ENCODE data around the gene GPR148. TPM values are rescaled to one million over a fixed set of nuclear protein-coding genes. Genes with fewer than 3 reads are reported as not detected.

GPR148 gene
- total RNA-seq, 1 experiment from 2014 or later, result not detected

- TF ChIP-seq ZNF274 (IDR thresholded peaks at IDR 0.05; ENCODE audit: low read depth, low read length) (no peak), EZH2phosphoT487 (IDR thresholded peaks at IDR 0.05; ENCODE audit: borderline replicate concordance) (no peak), ELF1 (IDR thresholded peaks at IDR 0.05; ENCODE audit: borderline replicate concordance, low read depth) (no peak), CBX3 (IDR thresholded peaks at IDR 0.05; ENCODE audit: low read depth) (no peak), SIN3A (IDR thresholded peaks at IDR 0.05; ENCODE audit: low read depth) (no peak)
Observed at GRCh38 chr2:130760754-130761751, 32.2 kb downstream of the GPR148 start (continued).

GRCh38 chr2:130762031-130762909 is 33.4 kb downstream of the GPR148 start:
- DNase-seq (ENCODE audit: low read depth, low spot score) (no peak), ATAC-seq (no peak)
- POLR2A ChIA-PET, result no interaction called here
- RAD21 ChIA-PET (ENCODE audit: low non-redundant PET in 1 of 2, low total read pairs in 2 of 2, uncharacterized antibody in 2 of 2, unreplicated experiment in 2 of 2), result no interaction called here
- Histone ChIP-seq H3K9me3 (ENCODE audit: control insufficient read depth in 1 of 2, insufficient read depth in 1 of 2, low read depth in 1 of 2, low read length in 2 of 2) (no peaks in the 10 kb centered on the region), H3K9me2 (ENCODE audit: insufficient read depth) (no peaks in the 10 kb centered on the region), H3K36me3 (ENCODE audit: control insufficient read depth in 1 of 2, insufficient read depth in 2 of 2, low read length in 2 of 2) (no peaks in the 10 kb centered on the region), H3K4me2 (ENCODE audit: low read length) (no peak overlapping the region), H2AFZ (ENCODE audit: low read depth, low read length, poor library complexity, severe bottlenecking) (no peak overlapping the region), H3K27me3 (ENCODE audit: insufficient read depth, low read length) (no peaks in the 10 kb centered on the region; the same call in 1 of the 2 replicates), H4K20me1 (ENCODE audit: insufficient read depth) (no peaks in the 10 kb centered on the region), H3K9ac (ENCODE audit: low read length) (no peak overlapping the region), H3K4me3 (replicated peaks in 1 of 2; ENCODE audit: low read depth in 1 of 2, low read length in 2 of 2) (no peak overlapping the region), H3K79me2 (ENCODE audit: insufficient read depth, low read length) (no peaks in the 10 kb centered on the region), H3K4me1 (ENCODE audit: control insufficient read depth in 1 of 2, insufficient read depth in 2 of 2, low read length in 2 of 2) (no peaks in the 10 kb centered on the region), H3K27ac (ENCODE audit: low read depth, low read length) (no peak overlapping the region)
- BruUV-seq (replicated peaks), result no TSS peak
- intact Hi-C loops (cut with micrococcal nuclease), result no loop called here
- TF ChIP-seq EZH2phosphoT487 (IDR thresholded peaks at IDR 0.05; ENCODE audit: borderline replicate concordance), result no peak
- no peak for TF ChIP-seq ZBTB33 (IDR thresholded peaks at IDR 0.05; ENCODE audit: extremely low read depth, insufficient replicate concordance, low read length)
- no peak for TF ChIP-seq CBX3 (IDR thresholded peaks at IDR 0.05; ENCODE audit: low read depth)
- TF ChIP-seq JUND (IDR thresholded peaks at IDR 0.05), result no peak
- TF ChIP-seq SRF (IDR thresholded peaks at IDR 0.05; ENCODE audit: low read depth), result no peak
- TF ChIP-seq ZNF274 (IDR thresholded peaks at IDR 0.05; ENCODE audit: low read depth, low read length), result no peak
- no peak for TF ChIP-seq FOSL1 (IDR thresholded peaks at IDR 0.05; ENCODE audit: low read depth)
- TF ChIP-seq SIN3A (IDR thresholded peaks at IDR 0.05; ENCODE audit: low read depth), result no peak
- no peak for TF ChIP-seq SP1 (IDR thresholded peaks at IDR 0.05; ENCODE audit: low read depth)
- TF ChIP-seq EZH2 (IDR thresholded peaks at IDR 0.05), result no peak
- no peak for TF ChIP-seq MAX (IDR thresholded peaks at IDR 0.05)
- no peak for TF ChIP-seq TCF7L2 (IDR thresholded peaks at IDR 0.05; ENCODE audit: borderline replicate concordance, extremely low read depth, insufficient read depth, insufficient read length)
- no peak for TF ChIP-seq POLR2A (IDR thresholded peaks at IDR 0.05; ENCODE audit: borderline replicate concordance, extremely low read depth, insufficient read depth, insufficient read length)
- TF ChIP-seq RAD21 (IDR thresholded peaks at IDR 0.05; ENCODE audit: low read depth), result no peak
- TF ChIP-seq CTCF (IDR thresholded peaks at IDR 0.05 in 2 of 3, conservative IDR thresholded peaks at IDR 0.05 in 1 of 3; ENCODE audit: borderline replicate concordance in 1 of 3, insufficient read depth in 1 of 3, low read depth in 2 of 3, low read length in 2 of 3), result no peak
- TF ChIP-seq CEBPB (IDR thresholded peaks at IDR 0.05; ENCODE audit: low read depth), result no peak
- no peak for TF ChIP-seq ELF1 (IDR thresholded peaks at IDR 0.05; ENCODE audit: borderline replicate concordance, low read depth)
- CTCF ChIA-PET, result no interaction called here

All from HCT116 (cell line).